Spleen (tissue), 11 donors: Measurements from ENCODE around the gene KCTD13. TPM values are rescaled to one million over a fixed set of nuclear protein-coding genes. Genes with fewer than 3 reads are reported as not detected.

Experiments
- DNase-seq: peaks from one replicate; pipeline ENCODE4 v3.0.0-alpha.2; 2020
- H3K27ac ChIP-seq, 8 donors: fragments of 200-600 bp; sonication (generic) in 7 of 8; 1 replicate in 4 of 8; 2 replicates in 4 of 8; pipeline versions ENCODE4 v1.5.0 to v1.8.0; 2016 to 2021; ENCODE audit warnings: inconsistent platforms in 4 of 8, mild to moderate bottlenecking in 4 of 8, moderate library complexity in 1 of 8
- H3K27me3 ChIP-seq, 7 donors: fragments of 200-600 bp; sonication (generic) in 6 of 7; replicated peaks in 1 of 7; 1 replicate in 4 of 7; 2 replicates in 3 of 7; pipeline versions ENCODE4 v1.5.0 to v1.8.0; 2016 to 2021; ENCODE audit warnings: inconsistent platforms in 3 of 7, mild to moderate bottlenecking in 1 of 7
- H3K36me3 ChIP-seq, 6 donors: fragments of 200-600 bp; sonication (generic) in 5 of 6; 1 replicate in 4 of 6; 2 replicates in 2 of 6; pipeline versions ENCODE4 v1.5.0 to v1.8.0; 2016 to 2021; ENCODE audit warnings: inconsistent platforms in 2 of 6
- H3K4me1 ChIP-seq, 6 donors: fragments of 200-600 bp; sonication (generic) in 5 of 6; 1 replicate in 3 of 6; 2 replicates in 3 of 6; pipeline versions ENCODE4 v1.5.0 to v1.8.0; 2016 to 2021; ENCODE audit warnings: inconsistent platforms in 3 of 6
- H3K4me3 ChIP-seq, 8 donors: fragments of 200-600 bp; sonication (generic) in 7 of 8; 1 replicate in 4 of 8; 2 replicates in 4 of 8; pipeline versions ENCODE4 v1.5.0 to v1.8.0; 2016 to 2021; ENCODE audit warnings: inconsistent platforms in 4 of 8, mild to moderate bottlenecking in 4 of 8, moderate library complexity in 2 of 8
- H3K9me3 ChIP-seq, 8 donors: fragments of 200-600 bp; sonication (generic) in 7 of 8; 1 replicate in 4 of 8; 2 replicates in 4 of 8; pipeline versions ENCODE4 v1.5.0 to v1.8.0; 2016 to 2021; ENCODE audit warnings: inconsistent platforms in 4 of 8
- CTCF ChIP-seq, 11 experiments: fragments of 200-600 bp in 7 of 11; fragments of 450-650 bp in 4 of 11; sonication (generic) in 4 of 11; IDR thresholded peaks in 8 of 11; conservative IDR thresholded peaks in 3 of 11; 1 replicate in 7 of 11; 2 replicates in 4 of 11; pipeline versions ENCODE4 v1.4.0 to v1.8.0; 2016 to 2021; ENCODE audit warnings: antibody characterized with exemption in 11 of 11, inconsistent platforms in 4 of 11, mild to moderate bottlenecking in 1 of 11
- POLR2A ChIP-seq, 3 donors: fragments of 450-650 bp; IDR thresholded peaks; one replicate each; pipeline ENCODE4 v1.5.1; 2017; ENCODE audit warnings: antibody characterized with exemption in 3 of 3, mild to moderate bottlenecking in 1 of 3
- POLR2AphosphoS5 ChIP-seq, 3 donors: sonication (generic); formaldehyde crosslinking; IDR thresholded peaks; one replicate each; pipeline ENCODE4 v1.5.1; 2017; ENCODE audit warnings: antibody characterized with exemption in 3 of 3
- WGBS, 5 donors: extraction: QIAGEN DNeasy Blood & Tissue Kit in 3 of 5; methylation state at CpG; one replicate each; pipeline versions ENCODE4 v1.1.5 to v1.1.7; 2013 to 2018; 5-methylcytosine and 5-hydroxymethylcytosine counted together
- intact Hi-C: fragments of 100-400 bp; cut with DNase I; formaldehyde crosslinking; loops from one replicate; pipeline ENCODE4 v1.15.0; 2023; ENCODE audit warnings: low total_unique reads
- polyA plus RNA-seq, 3 donors: library from polyadenylated mRNA; stranded (reverse); fragments of 200-250 nt; gene quantifications; one replicate each; pipeline ENCODE4 v1.2.1, GENCODE V29; 2013
- total RNA-seq, 7 donors: library from RNA; depleted of rRNA in 3 of 7; stranded (reverse); fragments of >200 nt in 3 of 7; fragmentation: NEBNext Ultra II Directional in 4 of 7; extraction: Animal tissue kit (Norgen Biotek cat#: 25700) in 4 of 7; gene quantifications; one replicate each; pipeline versions ENCODE4 v1.1.0 to v1.2.1, GENCODE V29; 2016 to 2021
- donor health status: healthy with polysubstance abuse.
- donor health status: DM: no; HTN: no; CAD: no; lungs with moderate emphysema.
- donor health status: DM: no; HTN: no; CAD: no.
- donor health status: Bipolar disorder and iron deficiency.
- donor health status: healthy.
- donor health status: DM: no; HTN: no; CAD: no.
- donor health status: DM: yes; HTN: yes; CAD: no.

Gene KCTD13
- total and polyA plus RNA-seq, 10 donors = 11.2 to 59.3 (median 27.8) TPM

DNA sequence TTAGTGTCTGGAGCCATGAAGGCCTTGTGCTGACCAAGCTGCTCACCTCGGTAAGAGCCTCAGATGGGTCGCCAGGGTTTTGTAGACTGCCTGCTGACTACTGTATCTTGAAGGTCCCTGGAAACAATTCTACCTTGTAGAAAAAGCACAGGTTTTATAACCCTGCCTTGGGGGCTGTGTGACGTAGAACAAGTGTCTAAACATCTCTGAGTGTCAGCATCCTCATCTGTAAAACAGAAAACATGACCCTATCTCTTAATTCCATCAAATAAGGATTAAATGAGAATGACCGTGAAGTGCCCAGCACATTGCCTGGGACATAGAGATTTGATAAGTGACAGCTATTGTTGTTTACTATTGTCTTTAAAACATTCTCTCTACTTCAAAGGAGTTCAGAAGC is 42.2 kb upstream of the KCTD13 start:
- H3K4me1 ChIP-seq = peaks cover 0 to 39% (median 17%) of the 10 kb centered on the region in 6 donors
- 93 to 97% (median 95%) methylated on average over 4 of the region's 4 CpGs for WGBS, 5 donors
- H3K36me3 ChIP-seq = peaks cover 0 to 89% (median 32%) of the 10 kb centered on the region in 6 donors
- no peaks in the 10 kb centered on the region for H3K27me3 ChIP-seq
- no peaks in the 10 kb centered on the region for H3K9me3 ChIP-seq
- TF ChIP-seq POLR2AphosphoS5 (IDR thresholded peaks at IDR 0.05) (no peak), CTCF (IDR thresholded peaks at IDR 0.05 in 8 of 11, conservative IDR thresholded peaks at IDR 0.05 in 3 of 11) (no peak), POLR2A (IDR thresholded peaks at IDR 0.05) (no peak)
- intact Hi-C loops = no loop called here
- H3K4me3 ChIP-seq = no peak overlapping the region
- DNase-seq = no peak
- H3K27ac ChIP-seq = no peak overlapping the region

GRCh38 chr16:29963021-29963743 is 37.2 kb upstream of the KCTD13 start:
- Histone ChIP-seq H3K36me3 (peaks cover 0 to 46% (median 8%) of the 10 kb centered on the region in 6 donors), H3K27ac (peak overlapping the region; percentile 76 to 97 (median 94)), H3K9me3 (no peaks in the 10 kb centered on the region), H3K27me3 (no peaks in the 10 kb centered on the region), H3K4me1 (peaks cover 9 to 48% (median 27%) of the 10 kb centered on the region in 6 donors), H3K4me3 (peak overlapping the region; percentile 52 to 92 (median 71))
- 80 to 87% (median 85%) methylated on average over 14 of the region's 14 CpGs for WGBS, 5 donors
- intact Hi-C loops = loop anchor here (5.0 kb wide), 1 partner anchor 39 kb away; no protein-coding TSS in a partner anchor
- TF ChIP-seq POLR2A (IDR thresholded peaks at IDR 0.05) (no peak), CTCF (IDR thresholded peaks at IDR 0.05 in 8 of 11, conservative IDR thresholded peaks at IDR 0.05 in 3 of 11) (no peak), POLR2AphosphoS5 (IDR thresholded peaks at IDR 0.05) (no peak)
- DNase-seq = no peak

- Histone ChIP-seq H3K27ac (peak overlapping the region; percentile 76 to 97 (median 94)), H3K4me3 (peak overlapping the region; percentile 52 to 92 (median 71)), H3K9me3 (no peaks in the 10 kb centered on the region), H3K27me3 (no peaks in the 10 kb centered on the region), H3K36me3 (peaks cover 0 to 38% (median 2%) of the 10 kb centered on the region in 6 donors), H3K4me1 (peaks cover 9 to 48% (median 27%) of the 10 kb centered on the region in 6 donors)
- DNase-seq = no peak
- TF ChIP-seq POLR2A (IDR thresholded peaks at IDR 0.05) (no peak), POLR2AphosphoS5 (IDR thresholded peaks at IDR 0.05) (no peak), CTCF (IDR thresholded peaks at IDR 0.05 in 8 of 11, conservative IDR thresholded peaks at IDR 0.05 in 3 of 11) (no peak)
- intact Hi-C loops = loop anchor here (5.0 kb wide), 1 partner anchor 40 kb away; no protein-coding TSS in a partner anchor
- WGBS, 5 donors = 6 to 9% (median 7%) methylated on average over 18 of the region's 18 CpGs
These were observed 36.4 kb upstream of the KCTD13 start for GRCh38 chr16:29962344-29962994.
